IMR-90 (cell line): ENCODE data around the gene KXD1. TPM values are rescaled to one million over a fixed set of nuclear protein-coding genes. Genes with fewer than 3 reads are reported as not detected.

ENCODE experiments used
- ATAC-seq: fragments of 200-7000 bp; cut with Tn5 transposase; 2 replicates; pipeline ENCODE4 v1.9.1; 2020; ENCODE audit warnings: low read depth, mild to moderate bottlenecking, moderate library complexity
- BruUV-seq: library from RNA; stranded (reverse); fragments of 400-500 nt; replicated peaks from 2 replicates; lab custom pipeline; 2021; lab: Mats Ljungman, UMichigan
- CTCF ChIA-PET: fragments of 300-600 bp; formaldehyde crosslinking; extraction: SDS; loops from one replicate; lab custom pipeline; 2021; ENCODE audit warnings: antibody characterized with exemption; lab: Yijun Ruan, JAX
- POLR2A ChIA-PET: fragments of 300-600 bp; sonication (Branson Sonifier 250); formaldehyde crosslinking; loops from one replicate; lab custom pipeline; 2022; ENCODE audit warnings: antibody characterized with exemption; ENCODE audit not compliant: unreplicated experiment; lab: Charles Lee
- DNase-seq: peaks from one replicate; pipeline ENCODE4 v3.0.0; 2013
- H2AFZ ChIP-seq: replicated peaks from 2 replicates; pipeline ENCODE3; 2013; ENCODE audit warnings: low read length, mild to moderate bottlenecking; ENCODE audit not compliant: poor library complexity
- H2AK5ac ChIP-seq: 2 replicates; pipeline ENCODE4 v1.6.1; 2013; ENCODE audit warnings: low read depth, low read length, inconsistent platforms
- H2AK9ac ChIP-seq: replicated peaks from 2 replicates; pipeline ENCODE3; 2013; ENCODE audit warnings: mild to moderate bottlenecking, low read depth, low read length, moderate library complexity; ENCODE audit not compliant: poor library complexity
- H2BK120ac ChIP-seq: 2 replicates; pipeline ENCODE4 v1.6.1; 2013; ENCODE audit warnings: low read depth, low read length, inconsistent platforms
- H2BK15ac ChIP-seq: 3 replicates; pipeline ENCODE4 v1.6.1; 2013; ENCODE audit warnings: low read depth, low read length, inconsistent platforms
- H2BK20ac ChIP-seq: 2 replicates; pipeline ENCODE4 v1.6.1; 2013; ENCODE audit warnings: low read depth, mild to moderate bottlenecking, inconsistent platforms, low read length, moderate library complexity
- H2BK5ac ChIP-seq: 2 replicates; pipeline ENCODE4 v1.6.1; 2013; ENCODE audit warnings: mild to moderate bottlenecking, low read depth, low read length, inconsistent platforms; ENCODE audit not compliant: poor library complexity, severe bottlenecking
- H3K14ac ChIP-seq: replicated peaks from 2 replicates; pipeline ENCODE4 v1.6.1; 2013; ENCODE audit warnings: low read depth, low read length, inconsistent platforms
- H3K18ac ChIP-seq: 2 replicates; pipeline ENCODE4 v1.6.1; 2013; ENCODE audit warnings: low read depth, low read length, control low read depth
- H3K23ac ChIP-seq: 2 replicates; pipeline ENCODE4 v1.6.1; 2013; ENCODE audit warnings: low read depth, low read length, inconsistent platforms
- H3K27ac ChIP-seq: 2 replicates; pipeline ENCODE4 v1.5.1; 2013; ENCODE audit warnings: mild to moderate bottlenecking, control low read depth, low read length; ENCODE audit not compliant: insufficient read depth
- H3K27me3 ChIP-seq: 2 replicates; pipeline ENCODE4 v1.6.1; 2013; ENCODE audit warnings: low read length; ENCODE audit not compliant: control insufficient read depth, insufficient read depth
- H3K36me3 ChIP-seq: 2 replicates; pipeline ENCODE4 v1.6.1; 2013; ENCODE audit warnings: low read length, mixed read lengths; ENCODE audit not compliant: control insufficient read depth, insufficient read depth
- H3K4ac ChIP-seq: 2 replicates; pipeline ENCODE4 v1.6.1; 2013; ENCODE audit warnings: low read depth, low read length, inconsistent platforms
- H3K4me1 ChIP-seq: 2 replicates; pipeline ENCODE4 v1.6.1; 2013; ENCODE audit warnings: low read length, mixed read lengths; ENCODE audit not compliant: control insufficient read depth, insufficient read depth
- H3K4me2 ChIP-seq: 2 replicates; pipeline ENCODE4 v1.6.1; 2013; ENCODE audit warnings: low read depth, mild to moderate bottlenecking, control low read depth, low read length, moderate library complexity
- H3K4me3 ChIP-seq: 2 replicates; pipeline ENCODE4 v1.5.1; 2013; ENCODE audit warnings: low read depth, mild to moderate bottlenecking, control low read depth, low read length, moderate library complexity; ENCODE audit not compliant: insufficient read depth
- H3K56ac ChIP-seq: 2 replicates; pipeline ENCODE4 v1.6.1; 2013; ENCODE audit warnings: low read length, inconsistent platforms; ENCODE audit not compliant: insufficient read depth; ENCODE audit errors: extremely low read depth
- H3K79me1 ChIP-seq, 2 experiments: 2 replicates each; pipeline ENCODE4 v1.6.1; 2013; ENCODE audit warnings: low read length in 2 of 2, inconsistent platforms in 1 of 2, low read depth in 1 of 2
- H3K9ac ChIP-seq: 2 replicates; pipeline ENCODE4 v1.6.1; 2013; ENCODE audit warnings: low read depth, low read length, control low read depth
- H3K9me1 ChIP-seq: 2 replicates; pipeline ENCODE4 v1.6.1; 2013; ENCODE audit warnings: low read length, inconsistent platforms; ENCODE audit not compliant: insufficient read depth
- H3K9me3 ChIP-seq: 2 replicates; pipeline ENCODE4 v1.6.1; 2013; ENCODE audit warnings: low read length; ENCODE audit not compliant: control insufficient read depth, insufficient read depth
- H4K20me1 ChIP-seq: 2 replicates; pipeline ENCODE4 v1.6.1; 2013; ENCODE audit warnings: low read length, inconsistent platforms; ENCODE audit not compliant: insufficient read depth
- H4K5ac ChIP-seq: 2 replicates; pipeline ENCODE4 v1.6.1; 2013; ENCODE audit warnings: mild to moderate bottlenecking, low read depth, low read length, control low read depth
- H4K8ac ChIP-seq, 2 experiments: 2 replicates each; pipeline ENCODE4 v1.6.1; 2013; ENCODE audit warnings: low read depth in 2 of 2, low read length in 2 of 2, control low read depth in 1 of 2, inconsistent platforms in 1 of 2
- H4K91ac ChIP-seq: 2 replicates; pipeline ENCODE4 v1.6.1; 2013; ENCODE audit warnings: low read depth, low read length, inconsistent platforms; ENCODE audit not compliant: insufficient read depth
- BHLHE40 ChIP-seq: fragments of 150-350 bp; IDR thresholded peaks from 2 replicates; pipeline ENCODE4 v1.6.1; 2016; ENCODE audit warnings: mild to moderate bottlenecking, low read depth, low read length
- ELK1 ChIP-seq: fragments of 150-350 bp; IDR thresholded peaks from 2 replicates; pipeline ENCODE4 v1.6.1; 2016; ENCODE audit warnings: low read depth, mild to moderate bottlenecking, low read length, moderate library complexity, borderline replicate concordance
- MAZ ChIP-seq: IDR thresholded peaks from 2 replicates; pipeline ENCODE4 v1.6.1; 2012; ENCODE audit warnings: low read depth, mild to moderate bottlenecking, low read length, improper control_type of control experiment, moderate library complexity, borderline replicate concordance
- MXI1 ChIP-seq: IDR thresholded peaks from 2 replicates; pipeline ENCODE4 v1.6.1; 2012; ENCODE audit warnings: low read depth, mild to moderate bottlenecking, low read length, moderate library complexity, borderline replicate concordance
- NFE2L2 ChIP-seq: fragments of 150-350 bp; IDR thresholded peaks from 2 replicates; pipeline ENCODE4 v1.6.1; 2016; ENCODE audit warnings: low read depth, mild to moderate bottlenecking, low read length
- RCOR1 ChIP-seq: IDR thresholded peaks from 2 replicates; pipeline ENCODE4 v1.6.1; 2012; ENCODE audit warnings: mild to moderate bottlenecking, low read length, improper control_type of control experiment; ENCODE audit not compliant: insufficient replicate concordance
- RFX5 ChIP-seq: IDR thresholded peaks from 2 replicates; pipeline ENCODE4 v1.8.0; 2012; ENCODE audit warnings: low read depth, mild to moderate bottlenecking, low read length, moderate library complexity
- USF2 ChIP-seq: fragments of 150-350 bp; IDR thresholded peaks from 2 replicates; pipeline ENCODE4 v1.6.1; 2017; ENCODE audit warnings: mild to moderate bottlenecking, antibody characterized with exemption, low read length, low read depth
- WGBS, 2 experiments: methylation state at CpG; one replicate each; pipeline versions ENCODE4 v1.1.5 to v1.1.7; 2013; ENCODE audit warnings: missing lambda C conversion rate in 2 of 2; ENCODE audit not compliant: insufficient read length in 1 of 2; ENCODE audit errors: extremely low coverage in 2 of 2; 5-methylcytosine and 5-hydroxymethylcytosine counted together
- dilution Hi-C: fragments of 300-500 bp; cut with HindIII; formaldehyde crosslinking; loops from one replicate; pipeline ENCODE4 v1.14.3; 2018; ENCODE audit warnings: low sequenced_read_pairs; ENCODE audit not compliant: unreplicated experiment
- in situ Hi-C: fragments of 300-500 bp; cut with MboI; formaldehyde crosslinking; loops from 3 replicates; pipeline ENCODE4 v1.14.3; 2019; ENCODE audit warnings: low sequenced_read_pairs, inconsistent platforms, mixed read lengths
- intact Hi-C: fragments of 100-400 bp; cut with micrococcal nuclease; formaldehyde crosslinking; loops from 2 replicates; pipeline ENCODE4 v1.10.0; 2022
- polyA plus RNA-seq, 3 experiments: library from polyadenylated mRNA; depleted of rRNA; stranded (reverse); fragments of >200 nt; gene quantifications; 2 replicates each; pipeline ENCODE4 v1.2.3, GENCODE V29; 2012; ENCODE audit warnings: low replicate concordance in 1 of 3
- total RNA-seq: library from RNA; depleted of rRNA; stranded (reverse); fragments of >200 nt; gene quantifications from 2 replicates; pipeline ENCODE4 v1.2.3, GENCODE V29; 2012

Gene KXD1
- total and polyA plus RNA-seq, 2 of the 4 experiments (the other 2 are of a cell fraction) = 66.7 to 196 TPM

DNA sequence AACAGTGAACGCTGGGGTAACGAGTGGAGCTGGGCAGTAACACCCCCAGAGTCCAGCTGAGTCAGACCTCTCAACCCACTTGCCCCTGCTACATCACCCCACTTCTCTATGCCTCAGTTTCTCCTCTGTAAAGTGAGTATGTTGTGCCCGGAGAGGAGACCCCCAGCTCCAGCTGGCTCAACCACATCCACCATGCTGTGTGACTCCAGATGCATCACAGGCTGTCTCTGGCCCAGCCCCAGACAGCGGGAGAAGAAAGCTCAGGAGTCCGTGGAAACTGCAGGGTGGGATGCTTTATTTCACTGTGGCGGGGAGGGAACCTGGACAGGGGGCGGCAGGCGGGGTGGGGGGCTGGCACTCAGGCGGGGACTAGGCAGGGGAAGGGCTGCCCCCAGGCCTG is 26.2 kb upstream of the KXD1 start:
- Histone ChIP-seq H3K4ac (no peak overlapping the region), H3K79me1 (peaks cover 3 to 19% of the 10 kb centered on the region in 2 experiments; a peak in 2 of 4 replicates), H4K91ac (no peak overlapping the region), H2AFZ (no peak overlapping the region), H4K20me1 (no peaks in the 10 kb centered on the region), H3K9me1 (peaks cover 4% of the 10 kb centered on the region; the same call in 1 of the 2 replicates), H3K27me3 (no peaks in the 10 kb centered on the region), H2AK5ac (no peak overlapping the region), H2BK120ac (no peak overlapping the region), H3K4me3 (no peak overlapping the region), H3K36me3 (peaks cover 38% of the 10 kb centered on the region), H4K5ac (no peak overlapping the region), H4K8ac (no peak overlapping the region), H3K56ac (no peak overlapping the region), H3K4me1 (no peaks in the 10 kb centered on the region), H3K23ac (no peak overlapping the region), H2BK20ac (no peak overlapping the region), H3K4me2 (no peak overlapping the region), H3K9ac (no peak overlapping the region), H3K9me3 (no peaks in the 10 kb centered on the region), H2BK5ac (no peak overlapping the region), H2AK9ac (no peak overlapping the region), H3K14ac (no peak overlapping the region), H2BK15ac (no peak overlapping the region), H3K27ac (no peak overlapping the region), H3K18ac (no peak overlapping the region)
- ChIA-PET POLR2A (no interaction called here), CTCF (interaction anchor here (0.6 kb wide), 1 partner anchor 360 kb away, joined by 4 read pairs; no protein-coding TSS in a partner anchor)
- dilution Hi-C loops (no loop called here), in situ Hi-C loops (no loop called here), intact Hi-C loops (no loop called here)
- no TSS peak for BruUV-seq
- TF ChIP-seq MAZ (no peak), NFE2L2 (no peak), RCOR1 (no peak), ELK1 (no peak), BHLHE40 (no peak), MXI1 (no peak), RFX5 (no peak), USF2 (no peak)
- no peak for DNase-seq
- no CpG with 5 or more reads among the region's 9 CpGs for WGBS, 2 experiments
- no peak for ATAC-seq
